Activated T-helper 1 cell treated with Interleukin-2 at 50 U/mL for 16 hours (primary cell): ENCODE results near the gene MED13L.

Experiments used
- DNase-seq: peaks from one replicate; pipeline ENCODE4 v3.0.0-alpha.2; 2020; ENCODE audit warnings: low read depth

MED13L gene

GRCh38 chr12:116128779-116129178 lies 148.7 kb downstream of the MED13L start:
- no peak for DNase-seq

- no peak for DNase-seq
These were observed 149.6 kb downstream of the MED13L start for GRCh38 chr12:116127859-116128258.

- DNase-seq: no peak
These were observed 150.9 kb downstream of the MED13L start for GRCh38 chr12:116126610-116127009.

DNA sequence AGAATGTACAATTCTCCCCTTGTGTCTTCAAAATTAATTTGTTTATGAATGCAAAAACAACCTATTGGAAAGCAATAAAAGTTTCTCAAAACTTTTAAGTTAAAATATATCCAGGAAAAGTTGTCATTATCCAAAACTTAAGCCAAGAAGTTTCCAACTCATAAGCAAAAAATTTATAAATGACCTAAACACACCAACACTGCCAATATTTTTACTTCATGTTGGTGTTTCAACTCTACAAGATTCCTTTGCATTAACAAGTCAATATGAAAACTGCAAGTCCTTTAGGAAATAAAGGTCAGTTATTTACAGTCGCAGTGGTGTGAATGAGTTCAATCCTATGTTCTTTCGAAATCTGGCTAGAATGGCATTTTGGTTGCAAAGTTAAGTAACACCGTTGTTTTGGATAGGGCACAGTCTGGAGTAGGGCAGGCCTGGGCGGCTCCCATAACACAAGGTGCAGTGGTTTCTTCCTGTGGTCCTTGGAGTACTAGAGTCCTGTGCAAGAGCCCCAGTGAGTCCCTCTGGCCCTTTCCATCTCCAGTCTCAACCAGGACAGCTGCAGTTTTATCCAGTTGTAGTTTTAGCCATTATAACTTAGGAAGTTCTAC lies 151.4 kb downstream of the MED13L start:
- no peak for DNase-seq

- no peak for DNase-seq
These were observed 152.4 kb downstream of the MED13L start for GRCh38 chr12:116125084-116125483.

GRCh38 chr12:116123451-116124258 lies 153.8 kb downstream of the MED13L start:
- no peak for DNase-seq

DNA sequence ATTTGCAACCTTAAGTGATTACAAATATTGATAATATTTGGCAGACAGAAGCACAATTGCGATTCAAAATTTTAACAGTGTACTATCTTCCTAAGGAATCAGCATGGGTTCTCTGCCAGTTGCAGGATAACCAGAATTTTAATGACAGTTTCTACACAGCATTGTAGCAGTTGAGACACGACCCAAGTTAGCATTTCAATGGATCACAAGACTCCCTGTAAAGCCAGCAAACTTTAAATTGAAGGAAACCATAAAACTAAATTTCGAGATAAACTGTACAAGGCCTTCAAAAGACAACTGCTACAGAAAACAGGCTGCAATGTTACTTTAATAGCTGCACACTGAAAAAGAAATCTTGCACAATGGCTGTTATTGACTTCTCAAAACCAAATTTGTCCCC lies 154.9 kb downstream of the MED13L start:
- DNase-seq: no peak

GRCh38 chr12:116121453-116121871 lies 156.0 kb downstream of the MED13L start:
- DNase-seq: no peak

GRCh38 chr12:116116650-116117424 lies 160.7 kb downstream of the MED13L start:
- DNase-seq: no peak

DNA sequence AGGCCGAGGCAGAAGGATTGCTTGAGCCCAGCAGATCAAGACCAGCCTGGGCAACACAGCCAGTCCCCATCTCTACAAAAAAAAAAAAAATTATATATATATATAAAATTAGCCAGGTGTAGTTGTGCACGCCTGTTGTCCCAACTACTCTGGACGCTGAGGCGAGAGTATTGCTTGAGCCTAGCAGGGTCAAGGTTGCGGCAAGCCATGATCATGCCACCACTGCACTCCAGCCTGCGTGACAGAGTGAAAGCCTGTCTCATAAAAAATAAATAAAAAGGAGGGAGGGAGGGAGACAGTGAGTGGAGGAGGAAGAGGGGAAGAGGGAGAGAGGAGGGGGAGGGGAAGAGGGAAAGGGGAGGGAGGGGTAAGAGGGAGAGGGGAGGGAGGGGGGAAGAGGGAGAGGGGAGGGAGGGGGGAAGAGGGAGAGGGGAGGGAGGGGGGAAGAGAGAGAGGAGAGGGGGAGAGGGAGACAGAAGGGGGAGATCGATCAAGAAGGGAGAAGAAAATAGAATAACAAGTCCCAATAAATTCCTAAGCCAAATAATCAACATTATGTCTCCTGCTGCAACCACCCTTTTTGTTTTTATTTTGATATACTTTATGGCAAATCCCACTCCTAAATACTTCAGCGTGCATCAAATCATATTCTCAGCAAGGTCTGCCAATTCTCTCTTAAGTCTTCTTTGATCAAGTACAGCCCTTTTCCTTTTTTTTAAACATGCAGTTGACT lies 163.9 kb downstream of the MED13L start:
- DNase-seq: no peak

DNA sequence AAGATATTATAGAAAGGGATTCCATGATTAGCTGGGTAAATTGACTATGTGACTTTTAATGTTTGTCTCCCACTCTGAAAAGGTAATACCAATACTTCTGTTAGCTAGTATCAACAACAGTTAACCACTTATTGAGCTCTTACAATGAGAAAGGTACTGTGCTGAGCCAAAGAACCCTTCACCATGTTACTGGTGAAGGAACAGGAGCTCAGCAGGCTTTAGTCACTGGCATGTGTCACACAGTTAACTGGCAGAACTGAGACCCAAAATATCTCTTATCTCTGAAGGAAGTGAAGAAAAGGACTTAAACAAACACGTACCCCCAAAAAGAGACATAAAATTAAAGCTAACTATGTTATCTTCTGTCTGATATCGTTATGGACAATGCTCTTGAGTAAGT lies 170.6 kb downstream of the MED13L start:
- DNase-seq: no peak

DNA sequence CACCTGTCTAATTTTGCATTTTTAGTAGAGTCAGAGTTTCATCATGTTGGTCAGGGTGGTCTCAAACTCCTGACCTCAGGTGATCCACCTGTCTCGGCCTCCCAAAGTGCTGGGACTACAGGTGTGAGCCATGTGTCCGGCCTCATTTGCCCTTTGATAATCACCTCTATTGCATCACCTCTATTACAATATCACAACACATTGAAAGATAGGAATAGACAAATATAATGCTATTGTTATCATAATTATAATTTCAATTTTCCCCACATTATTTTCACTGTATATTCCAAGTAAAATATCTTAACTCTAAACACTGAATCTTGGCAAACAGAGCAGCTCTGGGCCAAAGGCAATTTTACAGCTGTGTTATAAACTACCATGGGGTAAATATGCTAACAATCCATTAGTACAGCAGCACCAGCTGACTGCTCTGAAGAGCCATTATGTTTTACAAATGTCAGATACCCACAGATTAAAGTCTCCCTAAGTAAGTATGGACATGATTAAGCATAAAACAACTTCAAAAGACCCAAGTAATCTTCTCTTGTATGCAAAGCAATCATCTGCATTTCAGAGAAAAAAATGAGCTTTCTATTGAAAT lies 173.2 kb downstream of the MED13L start:
- no peak for DNase-seq

DNA sequence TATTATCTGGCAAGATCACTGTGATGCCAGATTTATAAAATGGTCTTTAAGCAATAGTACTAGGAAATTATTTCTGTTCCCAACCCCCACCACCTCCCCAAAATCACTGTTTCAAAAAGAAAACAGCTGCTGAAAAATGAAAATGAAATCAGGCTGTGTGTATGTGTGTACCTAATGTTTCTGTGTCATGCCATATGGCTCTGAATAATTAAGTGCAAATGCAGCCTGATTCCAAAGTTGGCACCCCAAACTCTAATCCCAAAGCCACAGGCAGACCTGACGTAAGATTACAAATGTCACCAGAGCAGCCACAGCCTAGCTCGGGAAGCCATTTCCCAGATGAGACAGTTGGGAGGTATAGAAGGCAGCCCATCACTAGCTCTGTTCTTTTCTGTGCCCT lies 175.5 kb downstream of the MED13L start:
- no peak for DNase-seq

DNA sequence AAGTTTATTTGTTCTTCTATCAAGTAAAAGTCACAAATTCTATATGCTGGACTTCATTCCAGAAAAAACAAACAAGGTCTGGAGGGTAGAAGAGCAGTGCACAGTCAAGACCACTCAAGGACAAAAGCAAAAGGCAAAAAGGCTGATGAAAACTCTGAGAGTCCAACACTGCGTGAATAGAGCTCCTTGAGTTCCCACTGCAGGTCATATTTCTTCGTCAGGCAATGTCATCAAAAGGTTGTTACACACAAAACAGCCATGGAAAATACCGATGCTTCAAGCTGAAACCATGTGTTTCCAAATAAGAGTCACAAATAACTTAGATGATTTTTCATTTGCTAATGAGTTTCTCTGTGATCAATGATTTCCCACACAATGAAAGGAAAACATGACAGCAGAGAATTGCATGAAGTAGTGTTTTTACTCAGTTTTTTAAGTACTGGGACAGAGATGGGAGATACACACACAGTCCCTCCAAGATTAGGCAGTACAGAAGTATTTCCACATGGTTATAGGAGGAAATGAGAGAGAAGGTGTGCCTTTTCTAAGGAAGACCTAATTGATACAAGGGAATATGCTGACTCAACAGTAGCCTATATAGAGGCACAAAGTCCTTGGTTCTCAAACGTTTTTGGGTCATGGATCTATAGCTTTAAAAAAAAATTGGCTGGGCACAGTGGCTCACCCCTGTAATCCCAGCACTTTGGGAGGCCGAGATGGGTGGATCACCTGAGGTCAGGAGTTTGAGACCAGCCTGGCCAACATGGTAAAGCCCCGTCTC lies 177.7 kb downstream of the MED13L start:
- no peak for DNase-seq

- DNase-seq: no peak
These were observed 180.6 kb downstream of the MED13L start for GRCh38 chr12:116096874-116097273.

DNA sequence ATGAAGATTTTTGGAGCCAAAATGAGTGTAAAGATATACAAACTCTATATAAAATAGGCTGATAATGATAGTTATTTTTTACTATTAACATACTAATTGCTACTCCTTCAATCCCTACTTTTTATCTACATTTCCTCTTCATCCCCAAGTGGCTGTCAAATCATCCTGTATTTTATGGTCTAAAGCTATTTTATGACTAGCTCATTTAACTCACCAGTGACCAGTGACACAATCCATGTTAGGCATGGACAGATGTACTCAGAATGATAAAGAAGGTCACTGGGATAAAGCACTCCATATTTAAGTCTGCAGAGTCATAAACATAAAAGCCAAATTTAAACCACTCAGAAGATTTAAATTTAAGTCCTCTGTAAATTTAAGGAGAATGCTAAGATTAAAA lies 183.0 kb downstream of the MED13L start:
- no peak for DNase-seq

GRCh38 chr12:116093915-116094314 lies 183.6 kb downstream of the MED13L start:
- DNase-seq: no peak

DNA sequence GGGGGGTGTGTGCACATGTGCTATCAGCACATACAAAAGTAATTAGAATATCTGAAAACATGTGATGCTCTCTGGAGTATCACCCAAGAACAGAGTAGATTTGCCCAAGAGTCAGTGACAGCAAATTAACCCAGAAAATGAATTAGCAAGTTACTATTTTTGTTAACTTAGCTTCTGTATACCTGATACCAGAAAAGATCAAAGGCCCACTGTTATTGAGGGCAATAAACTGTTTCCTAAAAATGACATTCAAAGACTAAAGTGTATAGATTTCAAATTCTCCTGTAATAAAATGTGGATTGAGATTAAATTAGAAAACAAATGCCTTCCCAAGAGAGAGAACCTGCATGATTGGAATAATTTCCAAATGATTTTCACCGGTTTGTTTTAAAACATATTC lies 184.7 kb downstream of the MED13L start:
- no peak for DNase-seq

- DNase-seq: no peak
These were observed 185.3 kb downstream of the MED13L start for GRCh38 chr12:116092162-116092561.

DNA sequence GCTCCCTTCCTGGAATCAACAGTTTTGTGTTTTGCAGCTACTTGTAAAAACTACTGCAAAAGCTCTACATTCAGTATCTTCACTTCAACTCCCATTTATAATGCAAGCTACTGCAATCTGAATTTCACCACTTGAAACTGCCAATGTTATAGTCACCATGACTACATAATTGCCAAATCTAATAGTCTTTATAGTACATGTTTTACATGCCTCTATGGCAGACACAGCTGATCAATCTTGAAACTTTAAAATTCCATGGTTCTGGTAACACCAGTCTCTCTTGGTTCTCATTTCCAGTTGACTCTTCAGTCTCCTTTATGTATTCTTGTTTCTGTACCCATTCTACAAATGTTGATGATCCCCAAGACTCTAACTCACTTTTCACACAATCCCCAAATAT lies 185.9 kb downstream of the MED13L start:
- no peak for DNase-seq

DNA sequence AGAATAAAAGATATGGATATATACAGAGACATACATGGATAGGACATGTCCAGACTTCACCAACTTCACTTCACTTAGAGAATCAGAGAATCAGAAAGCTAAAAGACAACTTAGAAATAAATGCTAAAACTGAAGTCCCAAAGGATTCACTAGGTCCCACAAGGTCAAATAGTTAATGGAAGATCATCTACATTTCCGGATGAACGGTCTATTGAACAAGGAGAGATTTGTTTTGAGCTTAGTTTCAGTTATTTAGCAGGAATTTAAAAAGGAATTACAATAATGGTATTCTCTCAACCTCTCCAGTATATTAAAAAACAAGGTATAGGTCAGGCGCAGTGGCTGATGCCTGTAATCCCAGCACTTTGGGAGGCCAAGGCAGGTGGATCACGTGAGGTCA lies 187.0 kb downstream of the MED13L start:
- no peak for DNase-seq
